GM12801 (cell line): ENCODE results near the gene AAK1.

ENCODE experiments used
- CTCF ChIP-seq: IDR thresholded peaks from one replicate; pipeline ENCODE4 v1.5.1; 2011; ENCODE audit warnings: control low read depth; ENCODE audit not compliant: insufficient read length; ENCODE audit errors: extremely low read depth

The AAK1 gene

DNA sequence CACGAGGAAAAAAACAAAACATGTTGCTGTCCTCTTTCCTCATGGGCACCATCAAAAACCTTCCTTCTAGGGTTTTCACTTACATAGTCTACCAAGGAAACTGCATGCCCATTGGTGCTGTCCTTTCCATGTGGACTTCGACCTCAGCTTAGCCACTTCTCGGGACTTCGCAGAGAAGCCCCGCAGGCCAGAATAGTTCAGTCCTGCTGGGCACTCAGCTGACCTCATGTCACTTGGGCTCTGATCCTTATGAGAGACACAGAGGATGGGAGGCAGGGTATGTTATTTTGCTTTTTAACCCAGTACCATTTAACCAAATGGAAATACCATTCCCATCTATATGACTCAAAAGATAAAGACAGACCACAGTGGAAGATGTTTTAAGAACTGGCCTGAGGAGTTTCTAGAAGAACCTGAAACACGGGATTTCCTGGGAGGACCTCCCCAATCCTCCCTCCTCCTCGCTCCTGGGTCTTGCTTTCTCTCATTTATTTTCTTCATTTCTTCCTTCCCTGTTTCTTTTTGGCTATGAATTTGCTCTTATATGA is 28.4 kb downstream of the AAK1 start:
- no peak for TF ChIP-seq CTCF

GRCh38 chr2:69612707-69613106 is 30.8 kb downstream of the AAK1 start:
- TF ChIP-seq CTCF, result no peak

GRCh38 chr2:69612200-69612599 is 31.3 kb downstream of the AAK1 start:
- no peak for TF ChIP-seq CTCF

GRCh38 chr2:69608109-69608508 is 35.4 kb downstream of the AAK1 start:
- TF ChIP-seq CTCF, result no peak

DNA sequence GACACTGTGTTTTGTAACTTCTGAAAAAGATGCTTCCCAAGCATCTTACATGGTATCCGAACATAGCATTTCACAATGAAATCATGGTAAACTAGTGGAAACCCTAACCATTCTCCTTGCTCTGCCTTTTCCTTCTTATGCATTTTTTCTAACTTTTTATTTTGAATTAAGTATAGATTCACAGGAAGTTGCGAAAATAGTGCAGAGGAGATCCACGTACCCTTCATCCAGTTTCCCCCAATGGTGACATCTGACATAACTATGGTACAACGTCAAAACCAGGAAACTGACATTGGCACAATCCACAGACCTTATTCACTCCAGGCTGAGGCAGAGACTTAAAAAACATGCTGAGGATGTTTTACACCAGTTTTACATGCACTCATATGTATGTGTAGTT is 38.3 kb downstream of the AAK1 start:
- TF ChIP-seq CTCF, result no peak

GRCh38 chr2:69604836-69605235 is 38.7 kb downstream of the AAK1 start:
- no peak for TF ChIP-seq CTCF

- TF ChIP-seq CTCF, result no peak
Measured at GRCh38 chr2:69604026-69604678, 39.4 kb downstream of the AAK1 start.
